Endometrial microvascular endothelial cells (primary cell): ENCODE results near the gene GAS5. TPM values are rescaled to one million over a fixed set of nuclear protein-coding genes. Genes with fewer than 3 reads are reported as not detected.
"Not testable (repeated sequence)": the region's sequence is repeated elsewhere in the genome, so short reads cannot be mapped to it uniquely, and the experiment has no call there.

Experiments
- in situ Hi-C: cut with HindIII; loops from 2 replicates; pipeline ENCODE4 v1.10.0; 2017; ENCODE audit warnings: low sequenced_read_pairs, low pct_unique_long_range_greater_than_20kb; ENCODE audit errors: inconsistent ontology term
- total RNA-seq: library from RNA; depleted of rRNA; stranded (reverse); fragments of >200 nt; gene quantifications from one replicate; pipeline ENCODE4 v1.2.3, GENCODE V29; 2015; ENCODE audit errors: inconsistent ontology term

Gene GAS5
- total RNA-seq, 1 donor from 2014 or later = 283 TPM

- in situ Hi-C loops = no loop called here
These were observed 3.3 kb upstream of the GAS5 start for GRCh38 chr1:173871091-173871490.

GRCh38 chr1:173870252-173871075, 2.7 kb upstream of the GAS5 start:
- in situ Hi-C loops = no loop called here

- in situ Hi-C loops = no loop called here
These were observed 1.2 kb upstream of the GAS5 start for GRCh38 chr1:173869021-173869359.

- in situ Hi-C loops = no loop called here
These were observed 654 bp upstream of the GAS5 start, which contains the start of gene ZBTB37 for GRCh38 chr1:173868266-173869020. Gene ZBTB37, plus strand, starts transcription at chr1:173868380. Its CDS starts 1,846 bp downstream, at chr1:173870226.

GRCh38 chr1:173867141-173867752, 542 bp downstream of the GAS5 start:
- in situ Hi-C loops = no loop called here

GRCh38 chr1:173866413-173867115, 1.2 kb downstream of the GAS5 start:
- in situ Hi-C loops = no loop called here

- in situ Hi-C loops = no loop called here
These were observed 2.2 kb downstream of the GAS5 start for GRCh38 chr1:173865468-173866164.

GRCh38 chr1:173864179-173864867, 3.5 kb downstream of the GAS5 start:
- in situ Hi-C loops = no loop called here

GRCh38 chr1:173863224-173864161, 4.3 kb downstream of the GAS5 start:
- in situ Hi-C loops = no loop called here

GRCh38 chr1:173862769-173863223, 5.0 kb downstream of the GAS5 start:
- in situ Hi-C loops = no loop called here

GRCh38 chr1:173862146-173862768, 5.5 kb downstream of the GAS5 start:
- in situ Hi-C loops = not testable (repeated sequence)

- in situ Hi-C loops = no loop called here
These were observed 6.1 kb downstream of the GAS5 start for GRCh38 chr1:173861731-173862145.

GRCh38 chr1:173860065-173860464, 7.7 kb downstream of the GAS5 start:
- in situ Hi-C loops = no loop called here

GRCh38 chr1:173859547-173859946, 8.2 kb downstream of the GAS5 start:
- in situ Hi-C loops = not testable (repeated sequence)

GRCh38 chr1:173857363-173857917, 10.3 kb downstream of the GAS5 start:
- in situ Hi-C loops = no loop called here

GRCh38 chr1:173856903-173857302, 10.9 kb downstream of the GAS5 start:
- in situ Hi-C loops = no loop called here
